MM.1S (cell line): ENCODE measurements around the gene ZNF569.

Experiments
- DNase-seq: peaks from one replicate; pipeline ENCODE4 v3.0.0-alpha.2; 2015
- H2AFZ ChIP-seq: fragments of 300-600 bp; sonication (generic); 2 replicates; pipeline ENCODE4 v1.6.0; 2016; ENCODE audit warnings: antibody characterized with exemption, low read length
- H3F3A ChIP-seq: fragments of 300-600 bp; sonication (generic); 2 replicates; pipeline ENCODE4 v1.6.1; 2016; ENCODE audit warnings: mild to moderate bottlenecking, antibody characterized with exemption, low read length, moderate library complexity, mixed read lengths; ENCODE audit not compliant: insufficient read depth
- H3K27ac ChIP-seq: fragments of 300-600 bp; sonication (generic); 2 replicates; pipeline ENCODE4 v1.5.1; 2016; ENCODE audit warnings: mild to moderate bottlenecking, low read length
- H3K27me3 ChIP-seq: fragments of 300-600 bp; sonication (generic); replicated peaks from 2 replicates; pipeline ENCODE4 v1.6.0; 2016; ENCODE audit warnings: low read length; ENCODE audit not compliant: insufficient read depth
- H3K36me3 ChIP-seq: fragments of 300-600 bp; sonication (generic); replicated peaks from 2 replicates; pipeline ENCODE4 v1.6.1; 2016; ENCODE audit warnings: mild to moderate bottlenecking, low read length, mixed read lengths; ENCODE audit not compliant: insufficient read depth
- H3K4me1 ChIP-seq: fragments of 300-600 bp; sonication (generic); 2 replicates; pipeline ENCODE4 v1.6.1; 2016; ENCODE audit warnings: low read length, mixed read lengths
- H3K4me2 ChIP-seq: fragments of 300-600 bp; sonication (generic); 2 replicates; pipeline ENCODE4 v1.6.0; 2016; ENCODE audit warnings: low read depth, low read length
- H3K4me3 ChIP-seq: fragments of 300-600 bp; sonication (generic); 2 replicates; pipeline ENCODE4 v1.5.1; 2016; ENCODE audit warnings: low read length, mixed read lengths
- H3K79me2 ChIP-seq: fragments of 300-600 bp; sonication (generic); 2 replicates; pipeline ENCODE4 v1.6.1; 2016; ENCODE audit warnings: mixed run types, low read length, mixed read lengths
- H3K9ac ChIP-seq: fragments of 300-600 bp; sonication (generic); 2 replicates; pipeline ENCODE4 v1.6.1; 2016; ENCODE audit warnings: low read length, mixed read lengths
- H3K9me2 ChIP-seq: fragments of 300-600 bp; sonication (generic); replicated peaks from 2 replicates; pipeline ENCODE4 v1.6.1; 2016; ENCODE audit warnings: mild to moderate bottlenecking, low read length, mixed read lengths; ENCODE audit not compliant: insufficient read depth
- H3K9me3 ChIP-seq: fragments of 300-600 bp; sonication (generic); replicated peaks from 2 replicates; pipeline ENCODE4 v1.6.1; 2016; ENCODE audit warnings: mild to moderate bottlenecking, low read length, mixed read lengths; ENCODE audit not compliant: insufficient read depth
- H4K20me1 ChIP-seq: fragments of 300-600 bp; sonication (generic); 2 replicates; pipeline ENCODE4 v1.6.1; 2016; ENCODE audit warnings: mild to moderate bottlenecking, low read length, moderate library complexity, mixed read lengths; ENCODE audit not compliant: insufficient read depth
- CTCF ChIP-seq: fragments of 300-600 bp; sonication (generic); IDR thresholded peaks from 2 replicates; pipeline ENCODE4 v1.5.1; 2016; ENCODE audit warnings: antibody characterized with exemption, low read length, mixed read lengths
- EZH2 ChIP-seq: fragments of 300-600 bp; sonication (generic); optimal IDR thresholded peaks from 2 replicates; pipeline ENCODE3; 2017; ENCODE audit warnings: low read depth, mild to moderate bottlenecking, antibody characterized with exemption, low read length, mixed read lengths
- EZH2phosphoT487 ChIP-seq: fragments of 300-600 bp; sonication (generic); IDR thresholded peaks from 2 replicates; pipeline ENCODE4 v1.6.1; 2018; ENCODE audit warnings: antibody characterized with exemption, low read length

The ZNF569 gene

GRCh38 chr19:37362733-37363132 lies 104.5 kb downstream of the ZNF569 start:
- no peaks in the 10 kb centered on the region for H3F3A ChIP-seq
- TF ChIP-seq CTCF (peak; percentile 17), EZH2 (no peak)
- H3K4me1 ChIP-seq = no peaks in the 10 kb centered on the region
- no peak overlapping the region for H3K9ac ChIP-seq
- H3K79me2 ChIP-seq = no peaks in the 10 kb centered on the region
- no peak overlapping the region for H2AFZ ChIP-seq
- no peak overlapping the region for H3K4me2 ChIP-seq
- no peaks in the 10 kb centered on the region for H3K27me3 ChIP-seq
- H3K4me3 ChIP-seq = no peak overlapping the region
- no peaks in the 10 kb centered on the region for H3K9me2 ChIP-seq
- no peaks in the 10 kb centered on the region for H3K36me3 ChIP-seq
- H4K20me1 ChIP-seq = no peaks in the 10 kb centered on the region
- H3K27ac ChIP-seq = no peak overlapping the region
- H3K9me3 ChIP-seq = no peaks in the 10 kb centered on the region
- peak; percentile 10 for DNase-seq

GRCh38 chr19:37361994-37362393 lies 105.2 kb downstream of the ZNF569 start:
- Histone ChIP-seq H3K4me1 (no peaks in the 10 kb centered on the region), H3K79me2 (no peaks in the 10 kb centered on the region), H3K36me3 (no peaks in the 10 kb centered on the region), H3K27ac (no peak overlapping the region), H2AFZ (no peak overlapping the region), H3K9me2 (no peaks in the 10 kb centered on the region), H3K9me3 (no peaks in the 10 kb centered on the region), H3K4me2 (no peak overlapping the region), H3K27me3 (no peaks in the 10 kb centered on the region), H3K9ac (no peak overlapping the region), H4K20me1 (no peaks in the 10 kb centered on the region), H3F3A (no peaks in the 10 kb centered on the region), H3K4me3 (no peak overlapping the region)
- TF ChIP-seq EZH2 = no peak
- TF ChIP-seq CTCF = no peak
- no peak for TF ChIP-seq EZH2phosphoT487
- DNase-seq = no peak
